Measurements from ENCODE around the gene SNRNP35. TPM values are rescaled to one million over a fixed set of nuclear protein-coding genes. Genes with fewer than 3 reads are reported as not detected.
"Not testable (repeated sequence)": the region's sequence is repeated elsewhere in the genome, so short reads cannot be mapped to it uniquely, and the experiment has no call there.

SNRNP35 gene
- total RNA-seq, 3 donors from 2014 or later: 14.6 to 24.1 (median 17.7) TPM

DNA sequence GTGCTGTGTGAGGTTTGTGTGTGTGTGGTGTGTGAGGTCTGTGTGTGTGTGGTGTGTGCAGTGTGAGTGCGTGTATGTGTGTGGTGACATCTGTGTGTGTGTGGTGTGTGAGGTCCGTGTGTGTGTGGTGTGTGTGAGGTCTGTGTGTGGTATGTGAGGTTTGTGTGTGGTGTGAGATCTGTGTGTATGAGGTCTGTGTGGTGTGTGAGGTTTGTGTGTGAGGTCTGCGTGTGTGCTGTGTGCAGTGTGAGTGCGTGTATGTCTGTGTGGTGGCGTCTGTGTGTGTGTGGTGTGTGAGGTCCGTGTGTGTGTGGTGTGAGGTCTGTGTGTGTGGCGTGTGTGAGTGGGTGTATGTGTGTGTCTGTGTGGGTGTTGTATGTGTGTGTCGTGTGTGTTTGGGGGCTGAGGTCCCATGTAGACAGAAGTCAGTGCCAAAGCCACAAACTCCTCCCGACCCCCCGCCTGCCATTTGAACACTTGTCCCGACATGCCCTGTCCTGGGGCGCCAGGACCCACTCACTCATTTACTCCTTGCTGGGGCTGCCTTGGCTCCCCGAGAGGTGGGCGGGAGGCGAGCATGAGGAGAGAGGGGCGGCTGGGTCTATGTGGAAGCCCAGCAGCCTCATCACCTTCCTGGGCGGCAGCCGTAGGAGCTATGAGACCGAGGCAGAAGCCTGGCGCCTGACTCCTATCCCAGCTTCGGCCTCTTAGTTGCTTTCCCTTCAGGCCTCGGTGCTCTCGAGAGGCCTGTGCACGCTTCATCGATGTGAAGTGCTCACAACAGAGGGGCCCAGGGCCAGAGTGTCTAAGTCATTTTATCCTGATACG, 55.1 kb downstream of the SNRNP35 start:
- no peak overlapping the region for H3K4me3 ChIP-seq
- intact Hi-C loops (cut with DNase I; ENCODE audit: low total_unique reads): no loop called here
- peak overlapping the region; percentile 38 to 42 for H3K27ac ChIP-seq
- DNase-seq (ENCODE audit: low spot score in 2 of 2): no peak
- TF ChIP-seq POLR2A (IDR thresholded peaks at IDR 0.05) (no peak), POLR2AphosphoS5 (IDR thresholded peaks at IDR 0.05) (no peak)
- TF ChIP-seq, protein P1, sequence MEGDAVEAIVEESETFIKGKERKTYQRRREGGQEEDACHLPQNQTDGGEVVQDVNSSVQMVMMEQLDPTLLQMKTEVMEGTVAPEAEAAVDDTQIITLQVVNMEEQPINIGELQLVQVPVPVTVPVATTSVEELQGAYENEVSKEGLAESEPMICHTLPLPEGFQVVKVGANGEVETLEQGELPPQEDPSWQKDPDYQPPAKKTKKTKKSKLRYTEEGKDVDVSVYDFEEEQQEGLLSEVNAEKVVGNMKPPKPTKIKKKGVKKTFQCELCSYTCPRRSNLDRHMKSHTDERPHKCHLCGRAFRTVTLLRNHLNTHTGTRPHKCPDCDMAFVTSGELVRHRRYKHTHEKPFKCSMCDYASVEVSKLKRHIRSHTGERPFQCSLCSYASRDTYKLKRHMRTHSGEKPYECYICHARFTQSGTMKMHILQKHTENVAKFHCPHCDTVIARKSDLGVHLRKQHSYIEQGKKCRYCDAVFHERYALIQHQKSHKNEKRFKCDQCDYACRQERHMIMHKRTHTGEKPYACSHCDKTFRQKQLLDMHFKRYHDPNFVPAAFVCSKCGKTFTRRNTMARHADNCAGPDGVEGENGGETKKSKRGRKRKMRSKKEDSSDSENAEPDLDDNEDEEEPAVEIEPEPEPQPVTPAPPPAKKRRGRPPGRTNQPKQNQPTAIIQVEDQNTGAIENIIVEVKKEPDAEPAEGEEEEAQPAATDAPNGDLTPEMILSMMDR (IDR thresholded peaks at IDR 0.05): no peak
- H3K4me1 ChIP-seq: no peaks in the 10 kb centered on the region
- no peaks in the 10 kb centered on the region for H3K36me3 ChIP-seq
- no peaks in the 10 kb centered on the region for H3K9me3 ChIP-seq
- H3K27me3 ChIP-seq: no peaks in the 10 kb centered on the region

DNA sequence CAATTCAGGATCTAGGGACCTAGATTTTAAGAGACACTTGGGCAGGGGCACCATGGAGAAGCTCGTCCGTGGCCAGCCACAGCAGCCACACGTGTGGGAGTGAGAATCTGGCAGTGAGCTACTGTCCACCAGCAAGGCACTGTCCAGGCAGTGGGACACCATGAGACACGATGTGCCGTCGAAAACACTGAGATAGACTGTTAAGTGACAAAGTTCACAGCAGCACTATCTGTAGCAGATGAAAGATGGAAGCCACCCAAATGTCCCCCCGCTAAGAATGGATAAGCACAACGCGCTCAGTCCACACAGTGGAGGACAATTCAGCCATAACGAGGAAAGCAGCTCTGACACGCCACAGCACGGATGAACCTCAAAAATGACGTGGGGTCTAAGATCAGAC, 55.9 kb downstream of the SNRNP35 start:
- H3K27me3 ChIP-seq: no peaks in the 10 kb centered on the region
- H3K9me3 ChIP-seq: no peaks in the 10 kb centered on the region
- no peak overlapping the region for H3K4me3 ChIP-seq
- TF ChIP-seq POLR2AphosphoS5 (IDR thresholded peaks at IDR 0.05) (no peak), POLR2A (IDR thresholded peaks at IDR 0.05) (no peak)
- TF ChIP-seq, protein P1 (IDR thresholded peaks at IDR 0.05): no peak
- intact Hi-C loops (cut with DNase I; ENCODE audit: low total_unique reads): no loop called here
- peak overlapping the region in 1 of 2 donors; percentile 42 for H3K27ac ChIP-seq
- no peaks in the 10 kb centered on the region for H3K36me3 ChIP-seq
- no peaks in the 10 kb centered on the region for H3K4me1 ChIP-seq
- no peak for DNase-seq (ENCODE audit: low spot score in 2 of 2)

DNA sequence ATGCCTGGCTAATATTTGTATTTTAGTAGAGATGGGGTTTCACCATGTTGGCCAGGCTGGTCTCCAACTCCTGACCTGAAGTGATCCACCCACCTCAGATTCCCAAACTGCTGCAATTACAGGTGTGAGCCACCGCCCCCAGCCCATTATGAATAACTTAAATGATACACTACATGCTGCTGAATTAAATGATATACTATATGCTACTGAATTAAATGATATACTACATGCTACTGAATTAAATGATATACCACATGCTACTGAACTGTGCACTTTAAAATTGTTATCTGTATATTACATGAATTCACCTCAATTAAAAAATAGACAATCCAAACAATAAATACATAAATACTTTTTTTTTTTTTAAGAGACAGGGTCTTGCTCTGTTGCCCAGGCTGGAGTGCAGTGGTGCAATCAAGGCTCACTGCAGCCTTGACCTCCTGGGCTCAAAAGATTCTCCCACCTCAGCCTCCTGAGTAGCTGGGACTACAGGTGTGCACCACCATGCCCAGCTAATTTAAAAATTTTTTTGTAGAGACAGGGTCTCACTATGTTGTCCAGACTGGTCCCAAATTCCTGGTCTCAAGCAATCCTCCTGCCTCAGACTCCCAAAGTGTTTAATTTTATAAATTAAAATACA, 56.8 kb downstream of the SNRNP35 start:
- H3K27ac ChIP-seq; DNase-seq (ENCODE audit: low spot score in 2 of 2); H3K9me3 ChIP-seq; H3K4me3 ChIP-seq; H3K4me1 ChIP-seq; H3K36me3 ChIP-seq; intact Hi-C loops (cut with DNase I; ENCODE audit: low total_unique reads); H3K27me3 ChIP-seq: not testable (repeated sequence)

DNA sequence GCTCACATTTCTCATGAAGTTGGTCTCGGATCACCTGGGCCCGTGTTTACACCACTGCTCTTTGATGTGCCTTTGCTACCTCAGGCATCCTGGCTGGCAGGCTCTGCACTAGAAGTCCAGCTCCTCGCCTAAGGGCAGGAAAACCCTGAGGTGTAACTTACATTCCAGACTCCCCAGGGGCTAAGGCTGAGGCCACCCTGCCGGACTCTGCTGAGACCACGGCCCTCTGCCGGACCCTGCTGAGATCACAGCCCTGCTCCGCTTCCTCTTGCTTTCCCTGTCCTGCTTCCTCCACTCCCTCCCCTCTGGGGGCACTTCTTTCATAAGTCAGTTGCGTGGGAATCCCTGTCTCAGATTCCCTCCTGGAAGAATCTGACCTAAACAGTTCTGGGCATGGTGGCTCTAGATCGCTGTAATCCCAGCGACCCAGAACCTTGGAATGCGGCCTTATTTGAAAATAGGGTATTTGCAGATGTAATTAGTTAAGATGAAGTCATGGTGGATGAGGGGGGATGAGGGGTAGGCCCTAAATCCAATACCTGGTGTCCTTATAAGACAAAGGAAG, 58.4 kb downstream of the SNRNP35 start:
- no peak for TF ChIP-seq POLR2AphosphoS5 (IDR thresholded peaks at IDR 0.05)
- TF ChIP-seq, protein P1 (IDR thresholded peaks at IDR 0.05): no peak
- Histone ChIP-seq H3K36me3 (no peaks in the 10 kb centered on the region), H3K9me3 (no peaks in the 10 kb centered on the region), H3K27ac (peak overlapping the region; percentile 50 to 52), H3K4me1 (no peaks in the 10 kb centered on the region), H3K4me3 (no peak overlapping the region), H3K27me3 (no peaks in the 10 kb centered on the region)
- intact Hi-C loops (cut with DNase I; ENCODE audit: low total_unique reads): no loop called here
- DNase-seq (ENCODE audit: low spot score in 2 of 2): no peak

Other genes starting within 250 kb of the SNRNP35 start
- gene MPHOSPH9, start 225.0 kb upstream of the SNRNP35 start, total RNA-seq: 10 to 100 TPM; 19.0 to 28.6 (median 21.7) TPM
- 1 to 10 TPM; 5.6 to 8.8 (median 8.6) TPM for gene MTRFR, start 224.7 kb upstream of the SNRNP35 start, total RNA-seq
- 100 to 1,000 TPM in 2 of 3 donors, 10 to 100 TPM in 1; 81.3 to 133 (median 118) TPM for gene CDK2AP1, start 186.3 kb upstream of the SNRNP35 start, total RNA-seq
- gene SBNO1, start 93.3 kb upstream of the SNRNP35 start, total RNA-seq: 10 to 100 TPM; 20.3 to 31.0 (median 22.9) TPM
- gene KMT5A, start 74.0 kb upstream of the SNRNP35 start, total RNA-seq: 10 to 100 TPM; 27.4 to 53.0 (median 31.1) TPM
- 10 to 100 TPM in 1 of 3 donors, 1 to 10 TPM in 2; 8.9 to 11.8 (median 9.1) TPM for gene RILPL2, start 21.5 kb upstream of the SNRNP35 start, total RNA-seq
- 10 to 100 TPM; 14.4 to 15.1 (median 14.7) TPM for gene RILPL1, start 75.6 kb downstream of the SNRNP35 start, total RNA-seq
- gene TMED2, start 126.4 kb downstream of the SNRNP35 start, total RNA-seq: 100 to 1,000 TPM; 137 to 153 (median 152) TPM
- 10 to 100 TPM; 17.3 to 36.4 (median 19.7) TPM for gene DDX55, start 144.0 kb downstream of the SNRNP35 start, total RNA-seq
- gene EIF2B1, start 175.5 kb downstream of the SNRNP35 start, total RNA-seq: 100 to 1,000 TPM; 133 to 162 (median 147) TPM
- 10 to 100 TPM; 13.0 to 28.1 (median 23.3) TPM for gene GTF2H3, start 175.7 kb downstream of the SNRNP35 start, total RNA-seq
- 10 to 100 TPM; 11.5 to 22.2 (median 13.1) TPM for gene TCTN2, start 213.0 kb downstream of the SNRNP35 start, total RNA-seq

Data from breast epithelium (tissue), 4 donors.